Stimulated activated CD8-positive, alpha-beta memory T cell treated with anti-CD3 and anti-CD28 coated beads, Interleukin-2, amount 100 ng/mL, for 1 hour (primary cell): ENCODE data around the gene TMA16.

Experiments
- DNase-seq, 2 donors: peaks; one replicate each; pipeline ENCODE4 v3.0.0-alpha.2; 2020; ENCODE audit warnings: low read depth in 2 of 2

The TMA16 gene

GRCh38 chr4:163563592-163563991 lies 69.1 kb downstream of the TMA16 start:
- no peak for DNase-seq

GRCh38 chr4:163564221-163564720 lies 69.8 kb downstream of the TMA16 start:
- DNase-seq, result no peak

GRCh38 chr4:163565226-163566135 lies 71.0 kb downstream of the TMA16 start:
- DNase-seq, result no peak

DNA sequence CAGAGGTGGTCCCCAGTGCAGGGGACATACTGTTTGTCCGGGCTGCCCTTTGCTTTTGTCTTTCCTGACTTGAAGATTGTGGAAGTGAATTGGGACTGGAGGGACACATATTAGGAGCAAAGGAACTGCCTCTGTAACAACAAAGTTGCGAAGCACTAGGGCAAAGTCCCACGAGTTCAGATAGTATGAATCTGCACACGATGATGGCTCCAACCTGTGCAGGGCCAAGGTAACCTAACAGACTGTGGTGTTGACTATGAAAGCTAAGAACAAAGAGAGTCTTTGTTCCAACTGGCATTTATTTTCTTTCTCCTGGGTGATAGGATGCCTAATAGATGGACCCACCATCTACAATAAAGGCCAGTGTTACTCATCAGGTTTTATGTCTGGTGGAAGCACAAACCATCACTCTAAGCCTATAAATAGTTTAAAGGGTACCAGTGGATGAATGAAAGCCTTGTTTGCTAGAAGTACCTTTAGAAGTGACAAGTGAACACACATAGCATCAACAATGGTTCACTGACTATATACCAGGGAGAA lies 71.8 kb downstream of the TMA16 start:
- DNase-seq, result no peak

GRCh38 chr4:163568843-163569242 lies 74.4 kb downstream of the TMA16 start:
- no peak for DNase-seq
